Type B pancreatic cell (in vitro differentiated cells): Measurements from ENCODE around the gene RAPGEF6. TPM values are rescaled to one million over a fixed set of nuclear protein-coding genes. Genes with fewer than 3 reads are reported as not detected.
A peak's percentile ranks its signal among the peaks of the same experiment; 100 is the strongest.

Experiments used
- DNase-seq: peaks from one replicate; pipeline ENCODE4 v3.0.0; 2021; ENCODE audit warnings: mixed read lengths; ENCODE audit not compliant: unreplicated experiment; ENCODE audit errors: extremely low spot score
- H3K27ac Mint-ChIP-seq: 2 replicates; pipeline ENCODE4 v1.8.0; 2021; ENCODE audit warnings: mild to moderate bottlenecking, mixed read lengths
- H3K27me3 Mint-ChIP-seq: 2 replicates; pipeline ENCODE4 v1.8.0; 2021; ENCODE audit warnings: mixed read lengths
- H3K36me3 Mint-ChIP-seq: 2 replicates; pipeline ENCODE4 v1.8.0; 2021; ENCODE audit warnings: mixed read lengths
- H3K4me1 Mint-ChIP-seq: one replicate; pipeline ENCODE4 v1.8.0; 2021; ENCODE audit warnings: mixed read lengths; ENCODE audit not compliant: unreplicated experiment
- H3K4me3 Mint-ChIP-seq: 2 replicates; pipeline ENCODE4 v1.8.0; 2021; ENCODE audit warnings: mild to moderate bottlenecking, mixed read lengths
- H3K9me3 Mint-ChIP-seq: 2 replicates; pipeline ENCODE4 v1.8.0; 2021; ENCODE audit warnings: mixed read lengths
- CTCF ChIP-seq: fragments of 200-600 bp; sonication (generic); conservative IDR thresholded peaks from 2 replicates; pipeline ENCODE4 v1.5.0; 2021; ENCODE audit warnings: antibody characterized with exemption, mild to moderate bottlenecking
- total RNA-seq: library from RNA; stranded (reverse); gene quantifications from 2 replicates; pipeline ENCODE4 v1.2.1, GENCODE V29; 2021; ENCODE audit warnings: low replicate concordance

Gene RAPGEF6
- total RNA-seq, 1 donor from 2014 or later, result 23.4 TPM

DNA sequence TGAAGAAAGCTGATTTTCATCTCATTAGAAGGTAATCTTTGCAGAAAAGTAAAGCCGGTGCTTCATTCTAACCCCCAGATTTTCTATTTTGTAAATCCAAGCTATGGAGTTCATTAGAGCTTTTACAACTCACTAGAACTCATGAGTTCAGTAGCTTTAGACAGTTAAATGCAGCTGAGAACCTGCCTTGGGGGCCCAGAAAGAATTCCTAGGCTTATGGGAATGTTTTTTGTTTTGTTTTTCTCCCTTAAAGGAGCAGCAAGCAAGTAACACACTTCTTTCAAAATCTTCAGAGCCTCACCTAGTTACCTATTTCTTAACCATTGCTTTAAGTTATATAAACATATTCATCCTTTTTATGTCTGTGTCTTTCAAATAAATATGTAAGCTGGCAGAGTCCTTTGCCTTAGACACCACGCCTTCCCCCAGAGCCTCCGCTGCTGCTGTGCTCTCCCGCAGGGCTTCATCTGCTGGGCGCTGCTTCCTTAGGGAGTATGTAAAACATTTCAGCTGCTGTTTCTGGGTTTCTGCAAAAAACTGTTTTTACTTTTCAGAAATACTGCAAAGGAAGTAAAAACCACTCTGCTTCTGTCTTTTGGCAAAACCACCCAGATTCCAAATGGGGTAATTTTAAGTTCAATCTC lies 238.3 kb downstream of the RAPGEF6 start:
- no peaks in the 10 kb centered on the region for H3K27me3 Mint-ChIP-seq
- no peak for TF ChIP-seq CTCF
- H3K4me1 Mint-ChIP-seq, result peaks cover 7% of the 10 kb centered on the region
- H3K27ac Mint-ChIP-seq, result no peak overlapping the region
- H3K9me3 Mint-ChIP-seq, result peaks cover 5% of the 10 kb centered on the region
- H3K4me3 Mint-ChIP-seq, result no peak overlapping the region
- peaks cover 52% of the 10 kb centered on the region for H3K36me3 Mint-ChIP-seq
- no peak for DNase-seq

- H3K4me1 Mint-ChIP-seq, result peaks cover 7% of the 10 kb centered on the region
Observed at GRCh38 chr5:131396015-131396414, 239.0 kb downstream of the RAPGEF6 start.

GRCh38 chr5:131394128-131394527 lies 240.9 kb downstream of the RAPGEF6 start:
- no peaks in the 10 kb centered on the region for H3K27me3 Mint-ChIP-seq
- no peak for TF ChIP-seq CTCF
- no peak overlapping the region for H3K4me3 Mint-ChIP-seq
- no peak for DNase-seq
- no peaks in the 10 kb centered on the region for H3K9me3 Mint-ChIP-seq
- H3K4me1 Mint-ChIP-seq, result peaks cover 7% of the 10 kb centered on the region
- H3K36me3 Mint-ChIP-seq, result peaks cover 48% of the 10 kb centered on the region
- peak overlapping the region; percentile 36 for H3K27ac Mint-ChIP-seq

More at GRCh38 chr5:131396015-131396414, 239.0 kb downstream of the RAPGEF6 start:
- peaks cover 4% of the 10 kb centered on the region for H3K9me3 Mint-ChIP-seq
- DNase-seq, result no peak
- no peak overlapping the region for H3K27ac Mint-ChIP-seq
- H3K36me3 Mint-ChIP-seq, result peaks cover 52% of the 10 kb centered on the region
- H3K4me3 Mint-ChIP-seq, result no peak overlapping the region
- TF ChIP-seq CTCF, result no peak
- H3K27me3 Mint-ChIP-seq, result no peaks in the 10 kb centered on the region

DNA sequence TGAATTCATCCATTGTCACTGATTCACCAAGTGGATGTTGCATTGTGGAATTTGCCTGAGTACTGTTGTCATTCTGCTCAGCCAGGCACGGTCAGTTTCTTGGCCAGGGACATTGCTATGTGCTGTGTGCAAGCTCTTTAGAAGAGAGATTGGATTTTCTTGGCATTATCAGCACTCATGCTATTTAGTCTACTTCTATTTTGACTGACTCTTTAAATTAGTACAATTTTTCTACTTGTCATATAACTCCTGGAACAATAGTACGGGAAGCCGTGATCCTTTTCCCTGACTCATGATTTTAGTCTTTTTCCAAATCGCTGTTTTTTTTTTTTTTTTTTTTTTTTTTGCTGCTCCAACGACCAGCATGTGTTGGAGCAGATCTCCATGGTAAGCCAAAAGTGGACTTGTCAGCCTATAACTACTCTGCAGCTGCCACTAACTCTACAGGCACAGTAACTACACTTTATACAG lies 241.5 kb downstream of the RAPGEF6 start:
- Mint-ChIP-seq H3K4me3 (no peak overlapping the region), H3K4me1 (peaks cover 7% of the 10 kb centered on the region), H3K9me3 (no peaks in the 10 kb centered on the region), H3K27me3 (no peaks in the 10 kb centered on the region), H3K27ac (peak overlapping the region; percentile 36), H3K36me3 (peaks cover 45% of the 10 kb centered on the region)
- DNase-seq, result no peak
- TF ChIP-seq CTCF, result no peak

- H3K27ac Mint-ChIP-seq, result no peak overlapping the region
- no peak for TF ChIP-seq CTCF
- peaks cover 41% of the 10 kb centered on the region for H3K36me3 Mint-ChIP-seq
- peaks cover 7% of the 10 kb centered on the region for H3K4me1 Mint-ChIP-seq
- DNase-seq, result no peak
- no peaks in the 10 kb centered on the region for H3K9me3 Mint-ChIP-seq
- no peaks in the 10 kb centered on the region for H3K27me3 Mint-ChIP-seq
- no peak overlapping the region for H3K4me3 Mint-ChIP-seq
Observed at GRCh38 chr5:131392466-131393095, 242.4 kb downstream of the RAPGEF6 start.
